H9 (cell line): ENCODE results near the gene ZNF451. TPM values are rescaled to one million over a fixed set of nuclear protein-coding genes. Genes with fewer than 3 reads are reported as not detected.

Experiments
- DNase-seq: peaks from one replicate; pipeline ENCODE4 v3.0.0-alpha.2; 2017
- H2AFZ ChIP-seq: one replicate; pipeline ENCODE4 v1.6.1; 2013; ENCODE audit warnings: mild to moderate bottlenecking, low read length, control low read depth, moderate library complexity
- H2AK5ac ChIP-seq: 2 replicates; pipeline ENCODE4 v1.6.1; 2013; ENCODE audit warnings: low read length, control low read depth, mixed read lengths; ENCODE audit not compliant: insufficient read length
- H2BK120ac ChIP-seq: one replicate; pipeline ENCODE4 v1.6.1; 2013; ENCODE audit warnings: low read depth, mild to moderate bottlenecking, low read length, control low read depth, inconsistent platforms; ENCODE audit not compliant: poor library complexity, severe bottlenecking
- H2BK12ac ChIP-seq: 2 replicates; pipeline ENCODE4 v1.6.1; 2013; ENCODE audit warnings: low read length, control low read depth, mixed read lengths, low read depth; ENCODE audit not compliant: insufficient read length
- H2BK15ac ChIP-seq: 2 replicates; pipeline ENCODE4 v1.6.1; 2013; ENCODE audit warnings: low read depth, low read length, control low read depth
- H2BK20ac ChIP-seq: one replicate; pipeline ENCODE4 v1.6.1; 2013; ENCODE audit warnings: low read depth, mild to moderate bottlenecking, low read length, control low read depth, inconsistent platforms; ENCODE audit not compliant: poor library complexity, severe bottlenecking
- H2BK5ac ChIP-seq: 2 replicates; pipeline ENCODE4 v1.6.1; 2013; ENCODE audit warnings: low read length, control low read depth, mixed read lengths; ENCODE audit not compliant: insufficient read length
- H3K14ac ChIP-seq: 2 replicates; pipeline ENCODE4 v1.6.1; 2013; ENCODE audit warnings: low read length, control low read depth; ENCODE audit not compliant: insufficient read depth
- H3K18ac ChIP-seq: 2 replicates; pipeline ENCODE4 v1.6.1; 2013; ENCODE audit warnings: low read depth, mild to moderate bottlenecking, mixed read lengths, low read length, control low read depth; ENCODE audit not compliant: insufficient read length
- H3K23ac ChIP-seq: 2 replicates; pipeline ENCODE4 v1.6.1; 2013; ENCODE audit warnings: low read length, control low read depth, mixed read lengths, low read depth; ENCODE audit not compliant: insufficient read length
- H3K23me2 ChIP-seq: 2 replicates; pipeline ENCODE4 v1.6.1; 2013; ENCODE audit warnings: low read depth, mild to moderate bottlenecking, mixed read lengths, low read length, control low read depth; ENCODE audit not compliant: insufficient read length, poor library complexity, severe bottlenecking
- H3K27ac ChIP-seq: 2 replicates; pipeline ENCODE4 v1.5.1; 2013; ENCODE audit warnings: low read length, control low read depth, mixed read lengths, low read depth; ENCODE audit not compliant: insufficient read length
- H3K27me3 ChIP-seq: 2 replicates; pipeline ENCODE4 v1.6.1; 2013; ENCODE audit warnings: low read length, control low read depth, inconsistent platforms; ENCODE audit not compliant: insufficient read depth
- H3K4ac ChIP-seq: 2 replicates; pipeline ENCODE4 v1.6.1; 2013; ENCODE audit warnings: low read depth, mild to moderate bottlenecking, control low read depth, inconsistent platforms, low read length, moderate library complexity
- H3K4me1 ChIP-seq: 2 replicates; pipeline ENCODE4 v1.6.1; 2013; ENCODE audit warnings: low read length, control low read depth, inconsistent platforms; ENCODE audit not compliant: insufficient read depth
- H3K4me2 ChIP-seq: 2 replicates; pipeline ENCODE4 v1.6.1; 2013; ENCODE audit warnings: low read length, control low read depth, mixed read lengths; ENCODE audit not compliant: insufficient read length, insufficient read depth
- H3K56ac ChIP-seq: 2 replicates; pipeline ENCODE4 v1.6.1; 2013; ENCODE audit warnings: low read depth, mild to moderate bottlenecking, mixed read lengths, low read length, control low read depth; ENCODE audit not compliant: insufficient read length
- H3K79me1 ChIP-seq: 2 replicates; pipeline ENCODE4 v1.6.1; 2013; ENCODE audit warnings: low read depth, mild to moderate bottlenecking, moderate library complexity, low read length, control low read depth, inconsistent platforms; ENCODE audit not compliant: insufficient read depth, poor library complexity, severe bottlenecking
- H3K79me2 ChIP-seq: 2 replicates; pipeline ENCODE4 v1.6.1; 2013; ENCODE audit warnings: low read length, control low read depth, inconsistent platforms; ENCODE audit not compliant: insufficient read depth
- H3K9ac ChIP-seq: 2 replicates; pipeline ENCODE4 v1.6.1; 2013; ENCODE audit warnings: low read length, control low read depth, mixed read lengths; ENCODE audit not compliant: insufficient read length; ENCODE audit errors: extremely low read depth
- H3K9me3 ChIP-seq: one replicate; pipeline ENCODE4 v1.6.1; 2013; ENCODE audit warnings: low read depth, low read length, inconsistent platforms; ENCODE audit not compliant: control insufficient read depth
- H3T11ph ChIP-seq: one replicate; pipeline ENCODE4 v1.6.1; 2013; ENCODE audit warnings: mild to moderate bottlenecking, low read length, control low read depth, inconsistent platforms
- H4K20me1 ChIP-seq: one replicate; pipeline ENCODE4 v1.6.1; 2013; ENCODE audit not compliant: control insufficient read depth, insufficient read length, insufficient read depth
- H4K5ac ChIP-seq: 2 replicates; pipeline ENCODE4 v1.6.1; 2013; ENCODE audit warnings: low read depth, mild to moderate bottlenecking, mixed read lengths, low read length, control low read depth; ENCODE audit not compliant: insufficient read length
- H4K8ac ChIP-seq: replicated peaks from 2 replicates; pipeline ENCODE4 v1.6.1; 2013; ENCODE audit warnings: low read length, control low read depth, mixed read lengths, low read depth; ENCODE audit not compliant: insufficient read length
- H4K91ac ChIP-seq: 2 replicates; pipeline ENCODE4 v1.6.1; 2013; ENCODE audit warnings: low read depth, mild to moderate bottlenecking, moderate library complexity, mixed read lengths, low read length, control low read depth; ENCODE audit not compliant: insufficient read length
- H3K27ac Mint-ChIP-seq, 3 experiments: 2 replicates in 2 of 3; 3 replicates in 1 of 3; pipeline ENCODE4 v1.8.0; 2020 to 2021; ENCODE audit warnings: mixed read lengths in 3 of 3, mild to moderate bottlenecking in 1 of 3, moderate library complexity in 1 of 3
- H3K27me3 Mint-ChIP-seq: 2 replicates; pipeline ENCODE4 v1.8.0; 2021; ENCODE audit warnings: low read depth, mild to moderate bottlenecking, moderate library complexity, mixed read lengths
- H3K36me3 Mint-ChIP-seq, 3 experiments: 2 replicates in 2 of 3; 3 replicates in 1 of 3; pipeline ENCODE4 v1.8.0; 2020 to 2021; ENCODE audit warnings: low read depth in 3 of 3, mixed read lengths in 3 of 3; ENCODE audit not compliant: insufficient read depth in 1 of 3
- H3K4me1 Mint-ChIP-seq, 2 experiments: 2 replicates each; pipeline ENCODE4 v1.8.0; 2020; ENCODE audit warnings: mixed read lengths in 2 of 2
- H3K4me3 Mint-ChIP-seq, 2 experiments: 2 replicates in 1 of 2; 3 replicates in 1 of 2; pipeline ENCODE4 v1.8.0; 2020 to 2021; ENCODE audit warnings: mild to moderate bottlenecking in 2 of 2, mixed read lengths in 2 of 2, moderate library complexity in 1 of 2
- H3K9me3 Mint-ChIP-seq, 2 experiments: 2 replicates in 1 of 2; 3 replicates in 1 of 2; pipeline ENCODE4 v1.8.0; 2020; ENCODE audit warnings: mild to moderate bottlenecking in 2 of 2, mixed read lengths in 2 of 2, moderate library complexity in 1 of 2
- CTCF ChIP-seq: fragments of 200-600 bp; sonication (generic); conservative IDR thresholded peaks from 3 replicates; pipeline ENCODE4 v1.8.0; 2021; ENCODE audit warnings: antibody characterized with exemption, mild to moderate bottlenecking
- WGBS: extraction: QIAGEN DNeasy Blood & Tissue Kit; methylation state at CpG from one replicate; pipeline ENCODE4 v1.1.7; 2013; ENCODE audit warnings: missing lambda C conversion rate, low lambda C conversion rate, mixed read lengths; ENCODE audit not compliant: insufficient read length; ENCODE audit errors: extremely low coverage; 5-methylcytosine and 5-hydroxymethylcytosine counted together
- total RNA-seq: library from RNA; stranded (reverse); gene quantifications from 2 replicates; pipeline ENCODE4 v1.2.1, GENCODE V29; 2021

The ZNF451 gene
- total RNA-seq, 1 experiment from 2014 or later = 71.2 TPM

- Histone ChIP-seq H4K5ac (no peak overlapping the region), H3K14ac (no peak overlapping the region), H3T11ph (no peak overlapping the region), H2BK120ac (no peak overlapping the region), H2AFZ (no peak overlapping the region), H2BK20ac (no peak overlapping the region), H2BK15ac (no peak overlapping the region), H3K9me3 (no peaks in the 10 kb centered on the region), H3K23ac (no peak overlapping the region), H3K27me3 (no peaks in the 10 kb centered on the region), H3K4ac (no peak overlapping the region), H3K9ac (no peak overlapping the region), H4K8ac (no peak overlapping the region), H2BK5ac (no peak overlapping the region), H4K20me1 (no peaks in the 10 kb centered on the region), H2BK12ac (no peak overlapping the region), H4K91ac (no peak overlapping the region), H3K23me2 (no peaks in the 10 kb centered on the region), H3K4me1 (no peaks in the 10 kb centered on the region), H2AK5ac (no peak overlapping the region), H3K56ac (no peak overlapping the region), H3K27ac (no peak overlapping the region), H3K4me2 (no peak overlapping the region), H3K18ac (no peak overlapping the region), H3K79me1 (no peaks in the 10 kb centered on the region), H3K79me2 (peaks cover 11% of the 10 kb centered on the region; the same call in 1 of the 2 replicates)
- H3K27ac Mint-ChIP-seq = no peak overlapping the region
- H3K27me3 Mint-ChIP-seq = no peaks in the 10 kb centered on the region
- no peak for TF ChIP-seq CTCF
- WGBS = no CpG with 5 or more reads among the region's 3 CpGs
- no peak for DNase-seq
- H3K4me1 Mint-ChIP-seq = peaks cover 8 to 9% of the 10 kb centered on the region in 2 experiments
- H3K36me3 Mint-ChIP-seq = peaks cover 9 to 31% (median 15%) of the 10 kb centered on the region in 3 experiments; a peak in 6 of 7 replicates
- H3K4me3 Mint-ChIP-seq = no peak overlapping the region
- H3K9me3 Mint-ChIP-seq = no peaks in the 10 kb centered on the region
Measured at GRCh38 chr6:57180596-57180995, 90.6 kb downstream of the ZNF451 start.
